ENCODE results near the gene ROR1.

The ROR1 gene

DNA sequence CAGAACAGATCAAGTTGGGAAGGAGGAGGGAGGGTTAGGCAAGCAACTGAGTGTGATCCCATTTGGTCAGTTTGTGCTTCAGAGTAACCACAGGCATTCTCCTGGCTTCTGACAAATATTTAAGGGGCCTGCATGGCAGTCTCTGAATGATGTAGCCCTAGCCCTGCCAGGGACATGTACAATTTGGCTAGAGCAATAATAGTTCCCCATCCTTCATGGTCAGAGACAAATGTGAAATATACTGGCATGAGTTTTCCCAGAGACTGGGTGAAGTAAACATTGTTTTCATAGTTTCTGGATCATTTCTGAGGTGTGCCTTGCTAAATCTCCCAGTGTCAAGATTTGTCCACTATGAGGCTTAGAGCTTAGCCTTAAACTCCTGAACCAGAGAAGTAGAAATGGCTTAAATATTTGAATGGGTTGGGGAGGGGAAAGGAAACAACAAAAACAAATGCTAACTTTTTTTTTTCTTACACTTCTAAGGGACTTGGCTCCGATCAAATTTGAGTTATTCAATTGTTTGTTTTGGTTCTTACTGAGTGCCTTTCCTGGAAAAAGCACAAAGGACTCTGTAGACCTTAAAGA is 387.6 kb downstream of the ROR1 start:
- no peak for FAIRE-seq

GRCh38 chr1:64162151-64162550 is 388.3 kb downstream of the ROR1 start:
- FAIRE-seq: no peak

DNA sequence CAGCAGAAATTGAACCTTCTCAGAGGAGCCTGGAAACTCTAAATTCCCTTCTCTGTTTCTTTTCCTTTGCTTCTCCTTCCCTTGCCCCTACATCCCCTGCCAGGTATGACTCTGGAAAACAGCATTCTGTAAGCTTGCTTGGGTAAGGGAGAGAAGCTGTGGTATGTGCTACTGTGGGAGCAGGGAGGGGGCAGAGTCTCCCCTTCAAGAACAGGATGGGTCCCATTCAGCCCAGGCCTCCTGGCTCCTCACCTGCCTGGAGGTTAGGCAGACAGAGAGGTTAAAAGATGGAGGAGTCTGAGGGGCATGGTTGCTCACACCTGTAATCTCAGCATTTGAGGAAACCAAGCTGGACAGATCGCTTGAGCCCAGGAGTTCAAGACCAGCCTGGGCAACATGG is 389.0 kb downstream of the ROR1 start:
- no peak for FAIRE-seq

- FAIRE-seq: no peak
Observed at GRCh38 chr1:64163431-64163830, 389.6 kb downstream of the ROR1 start.

DNA sequence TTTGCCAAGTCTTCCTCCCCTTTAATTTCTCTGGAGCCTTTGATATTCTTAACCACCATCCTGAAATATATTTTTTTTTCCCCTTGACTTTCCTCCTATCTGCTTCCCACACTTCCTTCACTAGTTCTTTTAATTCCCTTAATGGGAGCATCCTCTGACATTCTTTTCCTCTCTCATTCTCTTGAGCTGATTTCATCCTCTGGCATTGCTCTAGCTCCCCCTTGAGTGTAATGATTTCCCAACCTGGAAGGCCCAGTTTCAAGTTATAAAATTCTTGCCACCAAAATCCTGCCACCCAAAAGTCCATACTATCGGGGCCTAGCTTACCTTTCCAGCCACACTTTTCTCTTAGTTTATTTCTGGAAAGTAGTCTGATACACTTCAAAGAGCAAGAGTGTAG is 390.2 kb downstream of the ROR1 start:
- FAIRE-seq: no peak

- FAIRE-seq: no peak
Observed at GRCh38 chr1:64166629-64167028, 392.8 kb downstream of the ROR1 start.

DNA sequence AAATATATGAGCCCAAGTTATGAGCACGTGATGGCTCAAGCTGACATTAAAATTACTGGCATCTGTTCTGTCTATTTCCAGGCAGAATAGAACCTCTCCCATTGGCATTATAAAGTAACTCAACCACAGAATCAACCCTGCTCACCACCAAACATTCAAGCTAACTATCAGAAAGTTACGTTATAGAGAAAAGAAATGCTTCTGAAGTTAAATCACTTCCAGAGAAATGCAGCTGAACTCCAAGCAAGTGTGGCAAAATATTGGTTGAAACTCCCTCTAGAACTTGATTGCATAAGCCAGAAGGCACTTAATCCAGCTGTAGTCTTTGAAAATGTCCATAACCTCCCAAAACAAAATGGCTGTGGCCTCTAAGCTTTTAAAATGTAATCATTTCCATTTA is 393.4 kb downstream of the ROR1 start:
- no peak for FAIRE-seq

- FAIRE-seq: no peak
Observed at GRCh38 chr1:64171246-64171645, 397.4 kb downstream of the ROR1 start.

GRCh38 chr1:64171797-64172281 is 398.0 kb downstream of the ROR1 start:
- no peak for FAIRE-seq

DNA sequence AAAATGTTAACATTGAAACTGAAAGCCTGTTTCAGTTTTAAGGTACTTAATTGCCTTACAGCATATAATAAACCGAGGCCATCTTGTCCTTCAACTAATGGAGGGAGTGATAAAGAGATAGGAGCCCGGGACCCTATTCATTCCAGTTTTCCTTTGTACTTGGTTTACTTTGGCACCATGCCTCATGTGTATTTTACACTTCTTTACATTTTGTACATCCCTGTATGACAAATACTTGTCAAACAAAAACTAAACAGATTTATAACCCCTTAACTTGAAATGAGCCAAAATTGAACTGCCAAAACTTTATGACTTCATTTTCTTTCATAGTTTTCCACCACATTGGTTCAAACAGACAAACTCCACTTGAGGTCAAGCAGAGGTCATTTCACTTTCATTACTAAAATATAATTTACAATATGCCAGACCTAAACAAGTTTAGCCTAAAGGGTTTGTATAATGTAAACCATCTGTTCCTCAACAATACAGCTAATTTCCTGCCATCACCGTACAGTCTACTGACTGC is 398.7 kb downstream of the ROR1 start:
- FAIRE-seq: peak; percentile 9

DNA sequence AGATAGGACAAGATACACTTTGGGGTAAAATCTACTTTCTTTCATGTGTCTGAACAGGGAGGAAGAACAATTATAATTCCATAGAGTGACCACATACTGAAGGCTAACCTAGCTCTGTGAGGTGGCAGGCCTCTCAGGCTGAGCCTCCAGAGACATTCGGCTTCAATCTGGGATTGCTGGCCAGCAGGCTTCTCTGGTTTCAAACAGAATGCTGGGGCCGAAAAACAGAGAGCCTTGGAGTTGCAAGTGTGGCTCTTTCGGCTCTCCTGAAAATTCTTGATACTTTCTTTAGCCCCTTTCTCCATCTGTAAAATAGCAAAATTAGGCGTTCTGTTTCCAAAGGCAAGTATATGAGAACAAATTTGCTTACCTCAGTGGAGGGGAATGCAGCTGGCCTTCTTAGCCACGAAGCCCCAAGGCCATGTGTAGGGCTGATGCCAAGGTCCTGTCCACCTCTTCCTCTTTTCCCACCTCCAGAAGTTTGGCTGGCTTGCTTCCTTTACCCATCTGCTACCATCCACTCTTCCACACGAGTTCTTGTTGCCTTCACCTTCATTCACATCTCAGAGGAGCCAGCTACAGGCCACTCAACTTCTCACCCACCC is 399.6 kb downstream of the ROR1 start:
- FAIRE-seq: no peak

- FAIRE-seq: no peak
Observed at GRCh38 chr1:64175639-64176038, 401.8 kb downstream of the ROR1 start.

- FAIRE-seq: no peak
Observed at GRCh38 chr1:64176659-64177058, 402.8 kb downstream of the ROR1 start.

DNA sequence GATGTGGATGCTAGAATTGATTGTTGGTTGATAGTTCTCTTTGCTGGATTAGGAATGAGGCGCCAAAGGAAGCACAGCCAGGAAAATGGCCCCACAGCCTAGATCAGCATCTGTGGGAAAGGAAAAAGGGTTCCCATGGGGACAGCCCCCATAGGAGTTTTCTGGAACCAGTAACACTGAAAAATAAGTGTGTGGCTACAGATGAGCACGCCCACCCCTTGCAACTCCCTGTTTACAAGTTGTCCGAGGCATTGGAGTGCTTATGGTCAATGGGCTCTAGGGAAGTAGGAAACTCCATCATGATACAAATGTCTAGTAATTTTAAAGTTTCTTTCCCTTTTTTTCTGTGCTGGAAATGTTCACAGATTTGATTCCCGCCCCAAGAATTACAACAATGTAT is 405.8 kb downstream of the ROR1 start:
- FAIRE-seq: no peak

DNA sequence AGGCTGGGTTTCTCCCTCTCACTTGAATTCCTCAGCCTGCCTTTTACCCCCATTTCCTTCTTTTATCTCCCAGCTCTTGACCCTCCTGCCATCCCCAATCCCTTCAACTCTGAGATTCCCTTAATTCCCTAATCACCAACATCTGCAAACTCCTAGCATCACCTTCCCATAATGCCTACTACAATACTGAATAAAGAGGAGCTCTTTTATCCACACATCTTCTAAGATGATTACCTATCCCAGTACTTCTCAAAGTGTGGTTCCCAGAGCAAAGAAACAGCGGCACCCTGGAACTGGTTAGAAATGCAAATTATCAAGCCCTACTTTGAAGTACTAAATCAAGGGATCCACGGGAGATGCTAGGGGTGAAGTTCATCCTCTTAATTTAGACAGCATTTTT is 408.4 kb downstream of the ROR1 start:
- no peak for FAIRE-seq

DNA sequence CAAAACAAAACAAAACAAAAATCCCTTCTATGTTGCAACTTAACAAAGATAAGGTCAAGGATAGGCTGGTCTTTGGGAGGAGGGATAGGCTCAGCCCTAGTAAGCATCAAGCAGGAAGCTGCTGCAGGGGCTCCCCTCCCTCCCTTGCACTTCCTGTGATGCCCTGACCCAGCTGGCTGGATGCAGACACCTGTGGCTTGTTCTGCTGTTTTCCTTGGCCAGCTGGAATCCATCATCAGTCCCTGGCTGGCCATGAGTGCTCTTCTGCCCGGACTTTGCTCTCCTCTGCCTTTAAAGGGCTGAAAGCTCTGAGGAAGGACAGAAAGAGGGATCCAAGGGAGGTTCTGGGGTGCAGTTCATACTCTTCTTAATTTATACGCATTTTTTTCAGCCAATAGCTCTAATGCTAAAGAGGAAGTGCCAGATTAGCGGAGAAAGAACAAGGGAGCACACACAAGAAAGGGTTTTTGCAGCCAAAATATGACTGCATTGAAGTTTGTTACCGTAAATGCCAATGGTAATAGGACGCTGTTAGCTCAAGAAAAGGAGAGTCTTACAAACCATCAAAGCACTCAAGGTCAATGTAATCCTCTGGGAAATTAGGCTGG is 409.7 kb downstream of the ROR1 start:
- FAIRE-seq: no peak

GRCh38 chr1:64184003-64184440 is 410.2 kb downstream of the ROR1 start:
- FAIRE-seq: no peak

GRCh38 chr1:64186138-64186897 is 412.5 kb downstream of the ROR1 start:
- peak; percentile 93 for FAIRE-seq

DNA sequence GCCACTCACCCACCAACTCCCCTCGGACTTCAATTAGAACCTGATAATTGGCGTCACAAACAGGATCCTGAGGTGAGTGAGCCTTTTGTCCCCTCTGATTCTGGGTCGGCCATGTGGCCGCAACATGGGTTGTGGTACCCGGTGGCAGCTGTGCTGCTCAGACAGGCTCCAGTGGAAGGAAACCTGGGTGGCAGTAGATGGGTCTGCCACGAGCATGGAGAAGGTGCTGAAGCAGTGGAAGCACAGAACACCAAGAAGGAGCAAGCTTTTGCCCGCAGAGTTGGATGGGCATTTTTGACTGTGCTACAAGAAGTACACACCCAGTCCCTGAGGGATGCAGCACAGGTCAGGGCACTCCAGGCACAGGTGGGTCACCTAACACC is 413.1 kb downstream of the ROR1 start:
- no peak for FAIRE-seq

- FAIRE-seq: no peak
Observed at GRCh38 chr1:64187646-64188045, 413.8 kb downstream of the ROR1 start.

DNA sequence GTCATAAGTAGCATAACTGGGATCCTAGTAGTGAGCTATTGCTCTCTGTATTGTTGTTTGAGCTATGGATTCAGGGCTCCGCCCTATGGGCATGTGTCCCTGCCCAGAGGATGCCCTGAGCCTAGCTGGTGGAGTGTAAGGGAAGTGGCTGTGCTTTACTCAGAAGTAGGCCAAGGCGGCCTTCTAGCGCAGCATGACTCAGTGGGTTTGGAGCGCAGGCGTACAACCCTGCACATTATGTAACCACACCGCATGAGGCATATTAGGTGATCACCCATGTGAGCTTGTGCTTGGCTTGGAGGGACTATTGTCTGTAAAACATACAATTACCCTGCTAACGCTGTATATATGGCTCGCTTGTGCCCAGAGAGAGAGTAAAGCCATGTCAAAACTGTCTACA is 418.5 kb downstream of the ROR1 start:
- no peak for FAIRE-seq

DNA sequence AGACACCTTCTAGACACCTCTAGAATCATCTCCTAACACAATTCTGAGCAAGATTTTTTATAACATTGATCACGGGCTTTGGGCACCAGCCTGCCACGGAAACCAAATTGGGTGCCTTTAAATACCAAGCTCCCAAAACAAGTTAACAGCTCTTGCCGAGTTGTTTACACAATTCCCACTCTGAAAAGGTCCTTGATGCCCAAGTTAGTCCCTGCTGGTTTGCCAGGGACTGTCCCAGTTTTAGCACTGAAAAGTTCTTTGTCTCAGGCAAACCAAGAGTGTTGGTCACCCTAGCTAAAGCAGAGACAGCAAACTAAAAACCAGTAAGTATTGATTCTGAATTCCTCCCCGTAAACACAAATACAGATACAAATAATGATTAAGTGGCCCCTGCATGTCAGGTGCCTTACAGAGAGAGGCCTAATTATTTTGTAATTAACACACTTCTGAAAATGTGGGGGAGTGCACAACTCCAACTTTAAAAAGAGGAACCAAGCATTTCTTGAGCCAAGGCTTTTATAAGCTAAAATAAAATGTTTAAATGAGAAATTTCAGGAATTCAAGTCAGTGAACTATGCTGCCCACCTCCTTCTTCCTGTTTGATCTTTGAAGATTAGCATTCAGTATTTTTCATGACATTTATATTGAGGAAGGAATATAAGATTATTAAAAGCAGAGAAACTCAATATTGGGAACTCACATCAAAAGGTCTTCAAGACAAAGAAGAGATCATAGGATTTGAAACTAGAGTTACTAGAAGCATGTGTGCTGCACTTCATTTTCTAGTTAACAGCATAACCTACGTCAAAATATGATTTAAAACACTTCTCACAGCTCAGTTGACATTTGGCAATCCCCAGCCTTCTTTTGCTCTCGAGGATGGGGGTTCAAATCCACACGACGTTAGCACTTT is 420.6 kb downstream of the ROR1 start:
- no peak for FAIRE-seq

DNA sequence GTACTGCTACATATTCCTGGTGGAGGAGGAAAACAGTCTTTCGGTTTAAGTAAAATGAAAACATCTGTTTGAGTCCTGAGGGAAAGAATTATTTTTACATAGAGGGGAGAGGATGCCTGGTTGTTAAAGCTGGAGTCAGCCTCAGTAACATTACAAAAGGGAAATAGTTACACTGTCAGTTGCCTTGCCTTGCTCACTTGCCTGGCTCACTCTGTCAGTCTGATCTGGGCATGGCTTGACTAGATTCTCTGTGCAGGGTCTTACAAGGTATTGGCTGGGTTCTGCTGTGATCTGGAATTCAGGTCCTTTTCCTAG is 421.2 kb downstream of the ROR1 start:
- no peak for FAIRE-seq

All from islet of Langerhans (tissue), 1 donor.